Astrocyte (in vitro differentiated cells and primary cell): ENCODE results near the gene HYLS1.

Experiments
- CTCF ChIP-seq: IDR thresholded peaks from 2 replicates; pipeline ENCODE4 v1.5.1; 2011; ENCODE audit warnings: low read depth, mild to moderate bottlenecking, inconsistent platforms, low read length, moderate library complexity; ENCODE audit not compliant: insufficient read depth
- EZH2 ChIP-seq: IDR thresholded peaks from 2 replicates; pipeline ENCODE4 v1.6.1; 2012; ENCODE audit warnings: mild to moderate bottlenecking, low read length, inconsistent platforms; ENCODE audit not compliant: insufficient read depth

DNA sequence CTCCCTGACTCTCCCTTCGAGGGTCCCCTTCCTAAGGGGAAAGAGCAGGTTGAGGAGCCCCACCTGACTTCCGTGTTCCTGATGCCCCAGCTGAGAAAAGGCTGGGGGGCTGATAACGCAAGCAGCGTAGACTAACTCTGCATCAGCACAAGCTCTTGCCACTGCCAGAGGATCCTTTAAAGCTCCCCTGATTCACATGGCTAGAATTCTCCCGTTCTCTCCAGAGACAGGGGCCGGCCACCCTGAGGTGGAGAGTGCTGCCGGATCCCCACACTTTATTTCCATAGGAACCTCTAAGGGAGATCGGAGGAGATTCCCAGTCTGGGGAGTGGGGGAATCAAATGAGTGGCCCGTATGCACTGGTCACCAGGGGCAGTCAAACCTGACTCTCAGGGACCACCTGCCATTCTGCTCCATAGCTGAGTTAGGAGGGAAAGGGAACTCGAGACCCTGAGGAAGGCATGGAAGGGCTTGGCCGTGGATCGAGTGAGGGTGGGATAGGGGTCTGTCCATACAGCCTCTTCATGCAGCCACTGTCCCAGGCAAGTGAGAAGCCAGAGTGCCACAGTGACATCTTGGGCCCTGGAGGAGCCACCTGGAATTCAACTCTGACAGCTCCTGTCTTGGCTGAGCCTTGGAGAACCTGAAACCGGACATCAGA lies 57.0 kb downstream of the HYLS1 start:
- no peak for TF ChIP-seq CTCF
- no peak for TF ChIP-seq EZH2
